HG02884 (cell line): ENCODE measurements around the gene AGXT.

Source experiments
- ATAC-seq: cut with Tn5 transposase; IDR thresholded peaks from one replicate; pipeline ENCODE4 v1.9.1; 2021; ENCODE audit warnings: mild to moderate bottlenecking, moderate library complexity; ENCODE audit not compliant: unreplicated experiment

Gene AGXT

DNA sequence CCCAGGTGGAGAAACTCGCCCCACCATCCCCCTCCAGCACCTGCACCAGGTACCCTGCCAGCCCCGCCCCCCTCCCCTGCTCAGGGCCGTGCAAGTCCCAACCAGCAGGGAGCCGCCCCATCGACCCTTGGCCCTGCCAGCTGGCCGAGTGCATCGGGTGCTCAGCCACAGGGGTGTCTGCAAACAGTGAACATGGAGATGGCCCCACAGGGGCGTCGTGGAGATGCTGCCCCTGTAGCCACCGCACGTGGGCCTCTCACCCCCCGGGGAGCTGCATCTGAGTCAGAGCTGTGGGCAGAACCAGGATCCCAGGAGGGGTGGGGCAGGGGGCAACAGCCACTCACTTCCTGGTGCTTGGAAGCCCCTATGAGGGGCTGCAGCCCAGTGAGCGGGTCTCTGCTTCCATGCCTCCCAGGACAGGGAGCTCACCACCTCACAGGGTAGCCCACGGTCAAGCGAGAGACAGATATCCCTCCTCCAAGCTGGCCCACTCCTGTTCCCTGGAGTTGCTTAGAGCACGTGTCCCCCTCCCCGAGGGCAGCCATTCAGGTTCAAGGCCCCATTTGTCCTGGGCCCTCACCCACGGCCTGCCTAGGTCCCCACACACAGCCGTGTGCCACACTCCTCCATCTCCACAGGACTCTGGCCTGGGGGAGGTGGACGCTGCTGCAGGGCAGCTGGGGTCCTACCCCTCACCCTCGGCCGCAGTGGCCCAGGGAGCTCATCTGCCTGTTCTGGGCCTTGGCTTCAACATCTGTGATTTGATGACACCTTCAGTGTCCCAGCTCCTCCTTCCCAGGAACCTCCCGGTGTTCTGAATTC is 28.5 kb downstream of the AGXT start:
- ATAC-seq, result no peak

DNA sequence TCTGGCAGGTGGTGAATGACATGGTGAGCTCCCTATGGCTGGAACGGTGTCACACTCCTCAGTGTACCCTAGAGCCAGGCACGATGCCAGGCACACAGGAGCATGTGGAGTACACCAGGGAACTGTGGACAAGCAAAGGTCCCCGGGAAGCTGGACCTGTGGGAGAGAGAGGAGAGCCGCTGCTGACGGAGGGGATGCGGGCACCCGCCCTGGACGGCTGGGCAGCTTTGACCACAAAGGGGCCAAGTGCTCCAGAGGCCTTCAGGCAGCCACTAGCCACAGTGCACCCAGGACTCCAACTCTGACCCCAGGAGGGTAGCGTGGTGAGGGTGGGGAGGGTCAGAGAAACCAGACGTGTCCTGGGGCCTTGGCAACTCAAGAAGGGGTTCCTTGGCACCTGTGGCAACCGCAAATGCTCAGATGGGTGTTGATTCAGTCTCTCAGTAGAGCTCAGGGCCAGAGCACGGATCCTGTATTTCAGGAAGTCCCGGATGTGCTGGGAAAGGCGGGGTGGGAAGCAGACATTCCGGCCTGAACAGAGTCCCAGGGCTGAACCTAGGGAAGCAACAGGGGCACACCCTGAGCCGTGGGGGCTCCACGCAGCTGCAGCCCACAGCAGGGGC is 29.6 kb downstream of the AGXT start:
- ATAC-seq, result no peak

DNA sequence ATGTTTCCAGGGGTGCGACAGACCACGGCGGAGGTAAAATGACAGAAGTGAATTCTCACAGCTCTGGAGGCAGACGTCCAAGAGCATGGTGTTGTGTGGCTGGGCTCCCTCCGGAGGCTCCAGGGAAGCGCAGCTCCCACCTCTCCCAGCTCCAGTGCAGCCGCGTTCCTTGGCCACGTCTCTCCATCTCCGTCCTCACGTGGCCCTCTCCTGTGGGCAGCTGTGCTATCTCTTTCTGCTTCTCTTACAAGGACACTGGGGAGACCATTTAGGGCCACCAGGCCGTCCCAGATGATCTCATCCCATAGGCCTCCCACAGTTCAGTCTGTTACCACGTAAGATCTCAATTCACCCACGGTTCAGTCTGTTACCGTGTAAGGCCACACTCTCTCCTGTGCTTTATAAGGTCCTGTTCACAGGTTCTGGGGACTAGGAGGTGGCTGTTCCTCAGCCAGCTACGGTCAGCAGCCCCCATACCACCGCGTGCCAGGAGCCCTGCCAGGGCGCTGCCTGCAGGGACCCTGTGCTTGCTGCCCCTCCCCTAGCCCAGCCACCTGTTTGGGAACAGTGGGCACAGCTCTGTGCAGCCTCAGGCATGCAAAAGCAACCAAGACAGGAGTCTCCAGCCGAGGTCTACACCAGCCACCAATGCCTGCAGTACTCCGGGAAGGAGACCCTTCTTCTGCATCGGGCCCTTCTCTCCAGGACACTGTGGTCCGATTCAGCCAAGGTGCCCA is 30.3 kb downstream of the AGXT start:
- ATAC-seq, result no peak

DNA sequence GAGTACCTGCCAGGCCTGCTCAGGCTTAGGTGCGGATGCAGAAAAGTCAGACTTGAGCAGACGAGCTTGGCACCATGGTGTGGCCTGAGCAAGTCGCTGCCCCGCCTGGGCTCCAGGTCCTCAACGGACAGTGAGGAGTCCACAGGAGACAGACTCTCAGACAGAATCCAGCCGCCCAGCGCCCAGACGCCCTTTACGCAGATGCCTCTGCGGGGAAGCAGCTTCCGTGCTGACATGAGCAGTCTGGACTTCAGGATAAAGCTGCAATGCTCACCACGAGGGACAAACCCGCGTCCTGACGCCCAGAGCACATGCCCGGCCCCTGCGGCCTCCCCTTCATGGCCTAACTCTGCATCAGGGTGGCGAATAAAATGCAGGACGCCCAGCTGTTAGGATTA is 30.8 kb downstream of the AGXT start:
- no peak for ATAC-seq

GRCh38 chr2:240900141-240900860 is 31.7 kb downstream of the AGXT start:
- ATAC-seq, result no peak

DNA sequence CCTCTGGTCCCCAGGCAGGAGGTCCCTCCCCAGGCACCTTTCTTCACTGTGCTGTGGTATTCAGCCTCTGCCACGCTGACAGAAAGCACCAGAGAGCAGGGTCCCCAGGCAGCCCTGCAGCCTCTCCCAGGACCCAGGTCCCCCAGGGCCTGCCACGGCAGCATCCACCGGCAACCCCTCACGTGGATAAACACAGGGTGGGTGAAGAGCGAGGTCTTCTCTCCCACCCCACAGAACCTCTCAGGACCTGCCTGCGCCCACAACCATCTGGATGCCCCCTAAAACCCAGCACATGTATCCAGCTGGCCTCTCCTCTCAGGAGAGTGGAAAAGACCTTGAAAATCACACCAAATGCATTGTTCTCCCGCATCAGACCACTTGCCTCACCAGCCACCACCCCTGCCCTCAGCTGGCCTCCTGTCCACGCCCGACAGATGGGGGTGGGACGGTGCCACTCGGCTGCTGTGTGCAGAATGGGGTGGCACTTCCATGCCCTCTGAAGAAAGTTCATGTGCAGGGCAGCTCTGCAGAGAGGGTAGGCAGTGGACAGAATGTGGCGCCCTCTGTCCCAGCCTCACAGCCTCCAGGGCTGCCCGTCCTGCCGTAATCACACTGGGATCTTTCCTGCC is 33.5 kb downstream of the AGXT start:
- no peak for ATAC-seq

GRCh38 chr2:240902615-240903041 is 34.0 kb downstream of the AGXT start:
- ATAC-seq, result no peak

- no peak for ATAC-seq
Measured at GRCh38 chr2:240903191-240904060, 34.8 kb downstream of the AGXT start.

- no peak for ATAC-seq
Measured at GRCh38 chr2:240904216-240905175, 35.9 kb downstream of the AGXT start.

- ATAC-seq, result no peak
Measured at GRCh38 chr2:240905176-240905781, 36.7 kb downstream of the AGXT start.

- ATAC-seq, result no peak
Measured at GRCh38 chr2:240906141-240906910, 37.7 kb downstream of the AGXT start, which contains the start of gene CROCC2. Gene CROCC2, plus strand, starts transcription at chr2:240906336. Its CDS starts 178 bp downstream, at chr2:240906514.

- ATAC-seq, result no peak
Measured at GRCh38 chr2:240906911-240907590, 38.4 kb downstream of the AGXT start.

- ATAC-seq, result no peak
Measured at GRCh38 chr2:240909216-240909974, 40.8 kb downstream of the AGXT start.

DNA sequence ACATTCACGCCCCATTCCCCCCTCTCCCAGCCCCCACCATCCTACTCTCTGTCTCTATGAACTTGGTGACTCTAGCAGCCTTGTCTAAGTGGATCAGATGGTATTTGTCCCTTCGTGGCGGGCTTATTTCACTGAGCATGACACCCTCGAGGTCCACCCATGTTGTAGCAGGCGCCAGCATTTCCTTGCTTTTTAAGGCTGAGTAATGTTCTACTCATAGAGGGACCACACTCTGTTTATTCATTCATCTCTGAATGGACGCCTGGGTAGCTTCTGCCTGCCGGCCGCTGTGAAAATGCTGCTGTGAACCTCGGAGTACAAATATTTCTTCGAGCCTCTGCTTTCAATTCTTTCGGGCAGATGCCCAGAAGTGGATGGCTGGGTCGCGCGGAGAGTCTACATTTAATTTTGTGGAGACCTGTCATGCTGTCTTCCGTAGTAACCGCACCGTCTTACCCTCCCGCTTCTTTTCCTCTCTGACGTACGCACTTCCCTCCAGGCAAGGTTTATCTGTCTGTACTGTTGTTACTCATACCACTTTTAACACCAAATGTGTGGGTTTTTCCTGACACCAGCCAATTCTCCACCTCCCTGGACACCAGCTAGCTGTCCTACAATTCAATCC is 43.1 kb downstream of the AGXT start:
- ATAC-seq, result no peak
